Measurements from ENCODE around the gene GAPDHS. TPM values are rescaled to one million over a fixed set of nuclear protein-coding genes. Genes with fewer than 3 reads are reported as not detected.

GAPDHS gene
- total RNA-seq = not detected in 2 replicates

DNA sequence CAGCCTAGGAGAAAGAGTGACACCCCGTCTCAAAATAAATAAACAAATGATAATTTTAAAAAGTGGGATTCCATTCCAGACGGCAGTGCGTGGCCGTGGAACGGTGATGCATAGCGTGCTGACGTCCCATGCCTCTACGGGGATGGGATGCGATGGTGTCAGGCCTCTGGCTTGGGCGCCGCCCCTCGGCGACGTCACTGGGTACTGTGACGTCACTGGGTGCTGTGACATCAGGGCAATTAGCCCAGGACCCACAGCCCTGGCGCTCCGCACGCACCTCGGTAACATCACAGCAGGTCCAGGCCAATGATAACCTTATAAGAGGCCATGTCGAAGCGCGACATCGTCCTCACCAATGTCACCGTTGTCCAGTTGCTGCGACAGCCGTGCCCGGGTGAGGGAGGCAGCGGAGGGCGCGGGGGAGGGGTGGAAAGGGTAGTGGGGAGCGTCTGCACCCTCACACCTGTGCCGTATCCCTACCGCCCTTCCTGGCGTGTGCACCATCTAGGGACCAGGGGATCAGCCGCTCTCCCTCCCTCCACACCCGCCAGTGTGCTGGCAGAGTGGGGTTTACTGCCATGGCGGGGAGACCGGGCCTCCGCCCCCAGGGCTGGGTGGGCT, at the start of gene GAPDHS:
TSS of gene GAPDHS (plus strand) at position 256 of the 621 bp plus-strand sequence. CDS start at position 328, 72 bp downstream.

DNA sequence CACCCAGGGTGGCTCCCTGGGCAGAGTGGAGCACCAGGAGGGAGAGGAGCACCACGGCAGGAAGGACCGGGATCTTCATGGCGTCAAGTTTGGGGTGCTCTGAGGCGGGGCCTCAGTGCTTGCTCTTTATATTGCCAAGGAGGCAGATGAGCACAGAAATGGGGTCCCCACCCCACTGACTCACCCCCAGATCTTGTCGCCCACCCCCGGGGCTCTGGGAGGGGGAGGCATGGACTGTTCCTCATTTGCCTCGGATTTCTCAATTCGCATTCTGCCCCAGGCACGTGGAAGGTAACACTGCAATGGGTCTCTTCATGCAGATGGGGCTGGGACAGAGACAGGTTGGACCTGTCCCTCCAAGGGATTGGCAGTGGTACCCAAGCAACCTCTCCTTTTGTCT, 42.9 kb upstream of the GAPDHS start, which contains the start of gene KRTDAP:
TSS of gene KRTDAP (minus strand) at position 101 of the 400 bp plus-strand sequence. CDS start at position 79, 22 bp downstream.

DNA sequence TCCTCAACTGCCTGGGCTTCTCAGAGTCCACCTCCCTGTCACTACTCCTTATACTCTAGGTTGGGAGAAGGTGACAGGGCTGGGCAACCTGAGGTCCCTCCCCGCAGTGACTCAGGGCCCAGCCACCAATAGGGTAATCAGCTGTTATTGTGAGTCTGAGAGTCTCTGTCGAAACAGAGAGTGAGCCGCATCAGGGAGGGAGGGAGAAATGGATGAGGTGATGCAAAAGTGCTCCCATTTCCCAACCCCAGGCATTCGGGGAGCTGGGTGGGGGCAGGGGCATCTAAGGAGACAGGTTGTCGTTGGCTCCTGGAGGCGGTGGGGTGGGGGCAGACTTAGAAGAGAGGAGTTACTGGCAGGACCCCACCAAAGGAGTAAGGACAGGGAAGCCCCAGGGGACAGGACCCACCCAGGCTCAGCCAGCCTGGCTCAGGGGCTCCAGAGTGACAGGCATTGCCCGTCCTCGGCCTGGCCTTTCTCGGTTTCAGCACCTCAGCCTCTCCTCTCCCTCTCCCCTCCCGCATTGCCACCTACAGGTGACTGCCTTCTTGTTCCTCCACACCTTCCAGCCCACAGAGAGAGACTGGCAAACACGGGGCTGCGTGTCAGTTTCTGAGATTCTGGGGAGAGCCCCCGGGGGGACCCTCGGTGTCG, 19.5 kb upstream of the GAPDHS start, which contains the start of gene DMKN:
TSS of gene DMKN (minus strand) at position 22 of the 654 bp plus-strand sequence. CDS start 174 bp downstream, outside the sequence.

DNA sequence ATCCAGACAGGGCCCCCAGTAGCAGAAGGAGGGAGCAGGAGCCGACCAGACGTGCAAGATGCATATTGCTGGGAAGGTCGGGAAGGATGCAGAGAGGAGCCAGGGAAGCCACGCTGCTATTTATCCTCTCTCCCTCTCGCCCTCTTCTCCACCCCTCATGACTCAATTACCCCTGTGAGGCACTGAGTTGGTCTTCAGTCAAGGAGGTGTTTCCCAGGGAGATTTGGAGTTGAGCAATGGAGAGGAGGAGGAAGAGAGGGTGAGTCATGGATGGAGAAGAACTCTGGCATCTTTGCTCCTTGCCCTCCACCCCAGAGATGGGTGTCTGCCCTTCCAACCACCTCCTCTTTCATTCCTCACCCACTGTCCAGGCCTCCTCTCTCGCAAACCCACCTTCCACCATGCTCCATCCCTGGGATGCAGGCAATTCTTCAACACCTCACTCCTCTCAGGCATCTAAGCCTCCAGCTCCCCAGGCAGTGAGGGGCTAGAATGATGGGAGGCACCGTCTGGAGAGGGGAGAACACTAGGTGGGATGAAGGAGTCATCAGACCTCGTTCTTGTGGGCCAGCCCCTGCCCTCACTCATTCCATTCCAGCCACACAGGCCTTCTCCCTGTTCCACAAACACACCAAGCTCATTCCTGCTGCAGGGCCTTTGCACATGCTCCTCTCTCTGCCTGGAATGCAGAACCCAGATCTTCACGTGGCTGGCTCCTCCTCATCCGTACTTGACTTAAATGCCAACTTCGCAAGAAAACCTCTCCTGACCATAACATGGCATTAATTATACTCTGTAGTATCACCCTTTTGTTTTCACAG, 4.8 kb upstream of the GAPDHS start, which contains the start of gene SBSN:
TSS of gene SBSN (minus strand) at position 94 of the 821 bp plus-strand sequence. CDS start at position 64, 30 bp downstream.

DNA sequence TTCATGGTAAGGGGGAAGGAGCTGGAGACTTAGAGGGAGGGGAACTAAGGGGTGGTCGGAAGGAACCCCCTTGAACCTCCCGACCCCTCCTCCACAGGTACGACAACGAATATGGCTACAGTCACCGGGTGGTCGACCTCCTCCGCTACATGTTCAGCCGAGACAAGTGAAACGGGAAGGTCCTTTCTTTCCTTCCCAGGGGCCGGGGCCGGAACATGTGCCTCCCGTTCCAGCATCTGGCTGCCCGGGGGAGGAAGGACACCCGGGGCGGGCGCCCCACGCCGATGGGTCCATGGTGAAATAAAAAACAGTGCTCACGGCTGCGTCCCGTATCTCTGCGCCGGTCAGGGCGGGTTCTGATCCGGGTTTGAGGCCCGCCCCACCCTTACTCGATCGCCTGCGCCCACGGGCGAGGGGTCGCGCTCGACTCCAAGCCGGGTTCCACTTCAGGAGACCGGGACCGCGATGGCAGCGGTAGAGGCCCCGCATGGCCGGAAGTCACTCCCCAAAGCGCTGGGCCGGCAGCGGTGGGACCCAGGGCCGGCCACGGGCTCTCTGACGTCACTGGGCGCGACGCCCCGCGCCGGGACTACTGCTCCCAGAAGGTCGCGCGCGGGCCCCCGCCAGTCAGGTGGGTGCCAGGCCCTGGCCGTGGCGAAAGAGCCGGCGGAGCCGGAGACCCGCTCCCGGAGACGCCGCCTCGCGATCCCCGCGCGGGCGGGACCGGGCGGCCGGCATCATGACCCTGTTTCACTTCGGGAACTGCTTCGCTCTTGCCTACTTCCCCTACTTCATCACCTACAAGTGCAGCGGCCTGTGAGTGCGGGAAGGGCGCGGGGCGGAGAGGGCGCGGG, 12.0 kb downstream of the GAPDHS start, which contains the start of gene TMEM147:
TSS of gene TMEM147 (plus strand) at position 626 of the 854 bp plus-strand sequence. CDS start at position 740, 114 bp downstream.

DNA sequence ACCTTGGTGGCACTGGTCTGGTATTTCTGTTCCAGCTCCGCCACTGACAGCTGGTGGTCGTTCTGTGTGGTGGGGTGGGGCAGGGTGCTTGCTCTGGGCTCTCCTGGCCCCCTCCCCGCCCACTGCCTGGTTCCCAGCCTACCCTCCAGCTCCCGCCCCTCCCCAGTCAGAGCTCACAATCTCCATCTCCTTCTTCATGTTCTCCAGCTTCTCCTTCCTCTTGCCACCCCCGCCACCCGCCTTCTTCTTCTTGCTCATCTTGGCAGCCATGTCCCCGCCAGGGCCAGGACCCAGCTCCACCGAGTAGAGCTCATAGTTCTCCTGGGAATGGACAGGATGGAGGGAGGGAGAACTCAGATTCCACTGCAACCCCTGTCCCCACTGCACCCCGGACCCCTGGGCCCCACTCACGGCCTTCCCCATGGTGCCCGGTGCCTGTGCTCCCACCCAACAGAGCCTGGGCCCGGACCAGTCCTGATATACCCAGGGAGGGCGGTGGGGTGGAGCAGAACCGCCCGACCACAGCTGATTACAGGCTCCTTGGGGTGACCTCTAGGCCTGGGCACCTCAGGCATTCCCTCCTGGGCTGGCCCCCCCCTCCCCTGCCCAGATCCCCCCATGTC, 30.1 kb downstream of the GAPDHS start, which contains the start of gene ATP4A:
TSS of gene ATP4A (minus strand) at position 452 of the 623 bp plus-strand sequence. CDS start at position 423, 29 bp downstream.

DNA sequence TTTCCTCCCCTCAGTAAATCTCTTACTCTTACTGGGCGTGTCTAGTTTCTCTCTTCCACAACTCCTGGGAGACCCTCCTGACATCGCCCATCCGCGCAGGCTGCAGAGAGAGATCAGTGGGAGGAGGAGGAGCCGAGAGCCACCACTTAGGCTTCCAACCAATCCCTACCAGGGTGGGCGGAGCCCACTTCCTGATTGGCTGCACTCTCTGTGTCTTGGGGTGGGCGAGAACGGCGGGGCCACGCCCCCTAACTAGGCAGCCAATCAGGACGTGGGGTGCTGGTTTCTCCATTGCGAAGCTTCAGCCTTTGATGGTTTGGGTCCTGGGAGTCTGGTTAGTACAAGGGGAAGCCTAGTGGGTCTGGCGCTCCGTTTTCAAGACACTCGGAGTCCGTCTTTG, 52.6 kb downstream of the GAPDHS start, which contains the start of gene PMIS2:
TSS of gene PMIS2 (plus strand) at position 326 of the 400 bp plus-strand sequence. CDS start 87 bp downstream, outside the sequence.

Other genes with a start within 250 kb of the GAPDHS start
- gene MAG, start 241.3 kb upstream of the GAPDHS start, total RNA-seq = not detected in 2 replicates
- not detected in 2 replicates for gene CD22, start 204.3 kb upstream of the GAPDHS start, total RNA-seq
- not detected in 2 replicates for gene FFAR1, start 185.6 kb upstream of the GAPDHS start, total RNA-seq
- gene FFAR3, start 175.0 kb upstream of the GAPDHS start, total RNA-seq = not detected in 2 replicates
- not detected in 2 replicates for gene GPR42, start 162.4 kb upstream of the GAPDHS start, total RNA-seq
- not detected in 2 replicates for gene FFAR2, start 85.2 kb upstream of the GAPDHS start, total RNA-seq
- 40.4 and 58.3 TPM in 2 replicates for gene KRTDAP, start 43.0 kb upstream of the GAPDHS start, total RNA-seq
- gene DMKN, start 19.8 kb upstream of the GAPDHS start, total RNA-seq = 490 and 661 TPM in 2 replicates
- gene SBSN, start 5.1 kb upstream of the GAPDHS start, total RNA-seq = 62.1 and 80.8 TPM in 2 replicates
- gene TMEM147, start 12.2 kb downstream of the GAPDHS start, total RNA-seq = 116 and 138 TPM in 2 replicates
- gene ATP4A, start 30.2 kb downstream of the GAPDHS start, total RNA-seq = not detected in 2 replicates
- gene PMIS2, start 52.7 kb downstream of the GAPDHS start, total RNA-seq = not detected in 2 replicates
- 10.9 TPM in 2 replicates for gene HAUS5, start 79.3 kb downstream of the GAPDHS start, total RNA-seq
- gene RBM42, start 95.6 kb downstream of the GAPDHS start, total RNA-seq = 103 and 118 TPM in 2 replicates
- gene ETV2, start 108.3 kb downstream of the GAPDHS start, total RNA-seq = 0.35 and 0.51 TPM in 2 replicates
- 473 and 703 TPM in 2 replicates for gene COX6B1, start 114.9 kb downstream of the GAPDHS start, total RNA-seq
- not detected in 2 replicates for gene UPK1A, start 133.1 kb downstream of the GAPDHS start, total RNA-seq
- not detected in 2 replicates for gene ZBTB32, start 171.1 kb downstream of the GAPDHS start, total RNA-seq
- gene KMT2B, start 184.5 kb downstream of the GAPDHS start, total RNA-seq = 16.7 and 19.3 TPM in 2 replicates
- gene IGFLR1, start 209.0 kb downstream of the GAPDHS start, total RNA-seq = 6.3 and 6.7 TPM in 2 replicates
- gene U2AF1L4, start 212.0 kb downstream of the GAPDHS start, total RNA-seq = 7.9 and 9.1 TPM in 2 replicates
- gene PSENEN, start 212.2 kb downstream of the GAPDHS start, total RNA-seq = 45.9 and 62.3 TPM in 2 replicates
- gene LIN37, start 215.1 kb downstream of the GAPDHS start, total RNA-seq = 10.4 and 43.5 TPM in 2 replicates
- 0.35 TPM in 1 of 2 replicates, not detected in the other for gene HSPB6, start 223.6 kb downstream of the GAPDHS start, total RNA-seq
- 6.5 and 19.5 TPM in 2 replicates for gene PROSER3, start 224.7 kb downstream of the GAPDHS start, total RNA-seq
- 5.6 and 7.5 TPM in 2 replicates for gene ARHGAP33, start 242.1 kb downstream of the GAPDHS start, total RNA-seq

Data from airway epithelial cell (primary cell).